Left kidney (tissue), 2 donors: ENCODE data around the gene NID1. TPM values are rescaled to one million over a fixed set of nuclear protein-coding genes. Genes with fewer than 3 reads are reported as not detected.
A peak's percentile ranks its signal among the peaks of the same experiment; 100 is the strongest.
"Not testable (repeated sequence)": the region's sequence is repeated elsewhere in the genome, so short reads cannot be mapped to it uniquely, and the experiment has no call there.

Source experiments
- DNase-seq: peaks from one replicate; pipeline ENCODE4 v3.0.0-alpha.2; 2013
- polyA plus RNA-seq: library from polyadenylated mRNA; unstranded; fragments of 120-200 nt; gene quantifications from one replicate; pipeline ENCODE4 v1.2.1, GENCODE V29; 2013; ENCODE audit not compliant: insufficient read length

Gene NID1
- polyA plus RNA-seq, 1 donor = 177 TPM

- DNase-seq = no peak
Observed at GRCh38 chr1:236030534-236030933, 34.4 kb downstream of the NID1 start.

- DNase-seq = no peak
Observed at GRCh38 chr1:236029428-236029940, 35.4 kb downstream of the NID1 start.

GRCh38 chr1:236027104-236027503, 37.8 kb downstream of the NID1 start:
- no peak for DNase-seq

GRCh38 chr1:236025836-236026235, 39.1 kb downstream of the NID1 start:
- no peak for DNase-seq

GRCh38 chr1:236024641-236025040, 40.2 kb downstream of the NID1 start:
- no peak for DNase-seq

- no peak for DNase-seq
Observed at GRCh38 chr1:236023926-236024565, 40.8 kb downstream of the NID1 start.

- no peak for DNase-seq
Observed at GRCh38 chr1:236021424-236022135, 43.3 kb downstream of the NID1 start.

GRCh38 chr1:236020359-236021219, 44.3 kb downstream of the NID1 start:
- DNase-seq = no peak

GRCh38 chr1:236018885-236019453, 45.9 kb downstream of the NID1 start:
- DNase-seq = peak; percentile 62

- no peak for DNase-seq
Observed at GRCh38 chr1:236016782-236017400, 48.0 kb downstream of the NID1 start.

GRCh38 chr1:236016083-236016482, 48.8 kb downstream of the NID1 start:
- DNase-seq = no peak

GRCh38 chr1:236015539-236015938, 49.4 kb downstream of the NID1 start:
- DNase-seq = no peak

- DNase-seq = no peak
Observed at GRCh38 chr1:236013330-236013729, 51.6 kb downstream of the NID1 start.

- no peak for DNase-seq
Observed at GRCh38 chr1:236011641-236012040, 53.2 kb downstream of the NID1 start.

- DNase-seq = no peak
Observed at GRCh38 chr1:236010443-236010842, 54.4 kb downstream of the NID1 start.

GRCh38 chr1:236009857-236010256, 55.0 kb downstream of the NID1 start:
- peak; percentile 66 for DNase-seq

GRCh38 chr1:236009191-236009590, 55.7 kb downstream of the NID1 start:
- no peak for DNase-seq

GRCh38 chr1:236007781-236008180, 57.1 kb downstream of the NID1 start:
- DNase-seq = no peak

- not testable (repeated sequence) for DNase-seq
Observed at GRCh38 chr1:236003058-236003457, 61.8 kb downstream of the NID1 start.

GRCh38 chr1:236002572-236002971, 62.3 kb downstream of the NID1 start:
- no peak for DNase-seq

GRCh38 chr1:236002025-236002390, 62.9 kb downstream of the NID1 start:
- no peak for DNase-seq

- no peak for DNase-seq
Observed at GRCh38 chr1:236000781-236001180, 64.1 kb downstream of the NID1 start.
